ENCODE data around the gene MRPL46. TPM values are rescaled to one million over a fixed set of nuclear protein-coding genes. Genes with fewer than 3 reads are reported as not detected.
A peak's percentile ranks its signal among the peaks of the same experiment; 100 is the strongest.

MRPL46 gene
- total and polyA plus RNA-seq, 2 of the 8 experiments (the other 6 are each of a cell fraction or from before 2014, with no cell fraction given): 17.2 to 24.5 TPM

DNA sequence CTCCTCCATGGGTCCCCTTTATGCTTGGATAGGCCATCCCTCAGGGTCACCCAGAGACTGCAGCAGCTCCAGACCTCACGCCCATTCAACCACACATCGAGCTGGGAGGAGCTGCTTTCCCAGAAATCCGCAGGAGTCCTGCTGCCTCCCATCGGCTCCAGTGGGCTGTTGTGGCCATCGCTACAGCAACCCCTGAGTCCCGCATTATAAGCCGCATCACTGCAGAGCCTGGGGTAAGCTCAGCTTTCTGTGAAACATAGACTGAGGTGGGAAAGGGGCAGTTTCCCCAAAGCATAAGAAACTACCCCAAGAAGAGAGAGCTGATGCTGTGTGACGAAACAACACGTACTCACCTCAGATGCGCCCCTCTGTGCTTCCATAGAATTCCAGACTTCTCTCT is 35.7 kb downstream of the MRPL46 start:
- Histone ChIP-seq H3K9ac (replicated peaks in 1 of 4; ENCODE audit: extremely low read depth in 1 of 4, low read depth in 3 of 4, low read length in 3 of 4) (no peak overlapping the region), H3K27me3 (replicated peaks in 1 of 4; ENCODE audit: control insufficient read depth in 3 of 4, extremely low read depth in 1 of 4, insufficient read depth in 3 of 4, low read length in 3 of 4) (no peaks in the 10 kb centered on the region), H2BK5ac (ENCODE audit: low read depth, low read length) (no peak overlapping the region), H3K18ac (ENCODE audit: extremely low read depth, low read length) (no peak overlapping the region), H3K4me1 (replicated peaks in 1 of 4; ENCODE audit: control insufficient read depth in 3 of 4, insufficient read depth in 4 of 4, low read length in 3 of 4) (peaks cover 0 to 6% (median 2%) of the 10 kb centered on the region in 4 experiments; a peak in 4 of 7 replicates), H3K9me3 (ENCODE audit: insufficient read depth in 2 of 2, low read depth in 1 of 2, low read length in 1 of 2) (no peaks in the 10 kb centered on the region), H3K27ac (ENCODE audit: low read depth, low read length) (no peak overlapping the region), H4K8ac (ENCODE audit: extremely low read depth, insufficient read depth, low read length) (no peak overlapping the region), H3K23me2 (ENCODE audit: low read depth, low read length) (no peaks in the 10 kb centered on the region; the same call in 1 of the 2 replicates), H2AK5ac (ENCODE audit: low read depth, low read length) (no peak overlapping the region), H2BK20ac (ENCODE audit: low read length) (no peak overlapping the region), H2BK120ac (replicated peaks; ENCODE audit: low read depth, low read length) (no peak overlapping the region), H3K56ac (replicated peaks; ENCODE audit: insufficient read length, low read depth, low read length) (no peak overlapping the region), H4K91ac (replicated peaks; ENCODE audit: insufficient read length, low read length) (no peak overlapping the region), H3K4me3 (ENCODE audit: extremely low read depth in 1 of 4, insufficient read depth in 2 of 4, low read depth in 3 of 4, low read length in 4 of 4) (no peak overlapping the region), H3K36me3 (ENCODE audit: control insufficient read depth in 2 of 4, insufficient read depth in 4 of 4, low read length in 3 of 4) (no peaks in the 10 kb centered on the region), H3K79me1 (ENCODE audit: low read depth, low read length) (no peaks in the 10 kb centered on the region), H3K4me2 (ENCODE audit: insufficient read depth in 1 of 2, low read depth in 2 of 2, low read length in 2 of 2) (no peak overlapping the region), H3K4ac (replicated peaks; ENCODE audit: insufficient read length, low read depth, low read length) (no peak overlapping the region), H4K20me1 (replicated peaks in 1 of 2; ENCODE audit: control insufficient read depth in 1 of 2, insufficient read depth in 2 of 2, low read length in 2 of 2) (no peaks in the 10 kb centered on the region), H4K5ac (ENCODE audit: insufficient read length, low read depth, low read length) (no peak overlapping the region), H3K23ac (ENCODE audit: insufficient read length) (no peak overlapping the region), H3K79me2 (ENCODE audit: control insufficient read depth in 1 of 2, insufficient read depth in 2 of 2, low read length in 2 of 2) (no peaks in the 10 kb centered on the region), H2BK15ac (ENCODE audit: low read length) (no peak overlapping the region), H2AFZ (ENCODE audit: low read length) (peak overlapping the region; percentile 19; the same call in 1 of the 2 replicates), H3K14ac (ENCODE audit: insufficient read length) (no peak overlapping the region), H2BK12ac (ENCODE audit: low read depth, low read length) (no peak overlapping the region)
- no peak for TF ChIP-seq TAF7 (optimal IDR thresholded peaks at IDR 0.05; ENCODE audit: borderline replicate concordance, low read depth, low read length)
- no peak for TF ChIP-seq EP300 (IDR thresholded peaks at IDR 0.05; ENCODE audit: borderline replicate concordance in 1 of 2, low read depth in 2 of 2, low read length in 2 of 2)
- no peak for TF ChIP-seq CREB1 (IDR thresholded peaks at IDR 0.05)
- TF ChIP-seq SP2 (IDR thresholded peaks at IDR 0.05; ENCODE audit: low read length): no peak
- TF ChIP-seq TAF1 (IDR thresholded peaks at IDR 0.05; ENCODE audit: low read depth, low read length): no peak
- TF ChIP-seq TEAD4 (IDR thresholded peaks at IDR 0.05; ENCODE audit: low read depth, low read length): no peak
- TF ChIP-seq, protein P1, sequence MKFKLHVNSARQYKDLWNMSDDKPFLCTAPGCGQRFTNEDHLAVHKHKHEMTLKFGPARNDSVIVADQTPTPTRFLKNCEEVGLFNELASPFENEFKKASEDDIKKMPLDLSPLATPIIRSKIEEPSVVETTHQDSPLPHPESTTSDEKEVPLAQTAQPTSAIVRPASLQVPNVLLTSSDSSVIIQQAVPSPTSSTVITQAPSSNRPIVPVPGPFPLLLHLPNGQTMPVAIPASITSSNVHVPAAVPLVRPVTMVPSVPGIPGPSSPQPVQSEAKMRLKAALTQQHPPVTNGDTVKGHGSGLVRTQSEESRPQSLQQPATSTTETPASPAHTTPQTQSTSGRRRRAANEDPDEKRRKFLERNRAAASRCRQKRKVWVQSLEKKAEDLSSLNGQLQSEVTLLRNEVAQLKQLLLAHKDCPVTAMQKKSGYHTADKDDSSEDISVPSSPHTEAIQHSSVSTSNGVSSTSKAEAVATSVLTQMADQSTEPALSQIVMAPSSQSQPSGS (IDR thresholded peaks at IDR 0.05; ENCODE audit: low read length): no peak
- ChIA-PET POLR2A (ENCODE audit: partially characterized antibody) (no interaction called here), CTCF (ENCODE audit: partially characterized antibody) (interaction anchor here (1.2 to 3.3 kb wide), 3 partner anchors 19 to 157 kb away, joined by 4 to 14 read pairs (median 7); no protein-coding TSS in a partner anchor)
- WGBS, 2 experiments (ENCODE audit: extremely low coverage in 1 of 2, insufficient coverage in 1 of 2, insufficient read length in 1 of 2, insufficient replicate concordance in 2 of 2, low coverage in 1 of 2, low lambda C conversion rate in 2 of 2, missing lambda C conversion rate in 1 of 2): 86% methylated on average over 10 of the region's 10 CpGs; no CpG with 5 or more reads in 1 of the 2 experiments
- DNase-seq (ENCODE audit: low read depth in 1 of 2, low spot score in 2 of 2): no peak
- FAIRE-seq: no peak

All from H1 (cell line).